GM12872 (cell line): ENCODE results near the gene ITM2C.

ENCODE experiments used
- CTCF ChIP-seq: IDR thresholded peaks from 3 replicates; pipeline ENCODE4 v1.5.1; 2011; ENCODE audit warnings: low read depth, mild to moderate bottlenecking, low read length, moderate library complexity; ENCODE audit not compliant: insufficient read depth

Gene ITM2C

GRCh38 chr2:230914886-230915285 is 50.1 kb downstream of the ITM2C start:
- TF ChIP-seq CTCF: no peak

GRCh38 chr2:230915319-230915718 is 50.6 kb downstream of the ITM2C start:
- TF ChIP-seq CTCF: no peak

GRCh38 chr2:230916218-230916617 is 51.5 kb downstream of the ITM2C start:
- no peak for TF ChIP-seq CTCF

GRCh38 chr2:230919240-230919639 is 54.5 kb downstream of the ITM2C start:
- no peak for TF ChIP-seq CTCF

- TF ChIP-seq CTCF: no peak
Observed at GRCh38 chr2:230919681-230920080, 54.9 kb downstream of the ITM2C start.

GRCh38 chr2:230920167-230920566 is 55.4 kb downstream of the ITM2C start:
- TF ChIP-seq CTCF: no peak

- no peak for TF ChIP-seq CTCF
Observed at GRCh38 chr2:230921806-230922595, 57.3 kb downstream of the ITM2C start.
